Prostate gland (tissue), 2 donors: ENCODE data around the gene MTSS2. TPM values are rescaled to one million over a fixed set of nuclear protein-coding genes. Genes with fewer than 3 reads are reported as not detected.

ENCODE experiments used
- DNase-seq: peaks from one replicate; pipeline ENCODE4 v3.0.0-alpha.2; 2019; ENCODE audit warnings: low spot score
- H3K27ac ChIP-seq, 2 donors: fragments of 200-600 bp; sonication (generic); 2 replicates each; pipeline ENCODE4 v1.5.1; 2017 to 2019
- H3K27me3 ChIP-seq: fragments of 200-600 bp; sonication (generic); replicated peaks from 2 replicates; pipeline ENCODE4 v1.5.1; 2019; ENCODE audit not compliant: insufficient read depth
- H3K36me3 ChIP-seq, 2 donors: fragments of 200-600 bp; sonication (generic); 1 replicate in 1 of 2; 2 replicates in 1 of 2; pipeline versions ENCODE4 v1.5.1 to v1.8.1; 2017 to 2019
- H3K4me1 ChIP-seq: fragments of 200-600 bp; sonication (generic); replicated peaks from 2 replicates; pipeline ENCODE4 v1.5.1; 2019
- H3K4me3 ChIP-seq, 2 donors: fragments of 200-600 bp; sonication (generic); 2 replicates each; pipeline ENCODE4 v1.5.1; 2017 to 2019
- H3K9me3 ChIP-seq: fragments of 200-600 bp; sonication (generic); 2 replicates; pipeline ENCODE4 v1.5.1; 2017
- CTCF ChIP-seq, 4 experiments: fragments of 200-600 bp in 2 of 4; fragments of 450-650 bp in 2 of 4; sonication (generic) in 2 of 4; IDR thresholded peaks; 1 replicate in 3 of 4; 2 replicates in 1 of 4; pipeline ENCODE4 v1.5.1; 2016 to 2019; ENCODE audit warnings: antibody characterized with exemption in 4 of 4, mild to moderate bottlenecking in 2 of 4, moderate library complexity in 2 of 4
- POLR2A ChIP-seq: fragments of 450-650 bp; IDR thresholded peaks from one replicate; pipeline ENCODE4 v1.6.1; 2016; ENCODE audit warnings: antibody characterized with exemption, mild to moderate bottlenecking
- POLR2AphosphoS5 ChIP-seq: sonication (generic); formaldehyde crosslinking; IDR thresholded peaks from one replicate; pipeline ENCODE4 v1.6.1; 2017; ENCODE audit warnings: antibody characterized with exemption
- WGBS: methylation state at CpG from one replicate; pipeline ENCODE4 v1.1.5; 2018; 5-methylcytosine and 5-hydroxymethylcytosine counted together
- intact Hi-C: fragments of 100-400 bp; cut with DNase I; formaldehyde crosslinking; loops from one replicate; pipeline ENCODE4 v1.14.2; 2022
- total RNA-seq, 2 donors: library from RNA; depleted of rRNA; stranded (reverse); fragments of >200 nt; gene quantifications; one replicate each; pipeline ENCODE4 v1.1.0, GENCODE V29; 2016

The MTSS2 gene
- total RNA-seq, 2 donors from 2014 or later: 42.4 to 92.4 TPM

- Histone ChIP-seq H3K36me3 (no peaks in the 10 kb centered on the region), H3K4me3 (no peak overlapping the region), H3K27me3 (no peaks in the 10 kb centered on the region), H3K27ac (peak overlapping the region; percentile 67 to 78), H3K9me3 (no peaks in the 10 kb centered on the region), H3K4me1 (peaks cover 13% of the 10 kb centered on the region)
- peak; percentile 28 for DNase-seq
- 40% methylated on average over 31 of the region's 31 CpGs for WGBS
- TF ChIP-seq POLR2A (no peak), CTCF (IDR thresholded peaks at IDR 0.05) (no peak), POLR2AphosphoS5 (peak; percentile 41)
- intact Hi-C loops: no loop called here
These were observed 40.3 kb upstream of the MTSS2 start for GRCh38 chr16:70725912-70726828.

GRCh38 chr16:70725024-70725911, 39.4 kb upstream of the MTSS2 start:
- no peak for DNase-seq
- Histone ChIP-seq H3K9me3 (no peaks in the 10 kb centered on the region), H3K4me1 (peaks cover 13% of the 10 kb centered on the region), H3K4me3 (no peak overlapping the region), H3K27ac (peak overlapping the region; percentile 67 to 78), H3K36me3 (no peaks in the 10 kb centered on the region), H3K27me3 (no peaks in the 10 kb centered on the region)
- intact Hi-C loops: no loop called here
- TF ChIP-seq POLR2A: no peak
- no peak for TF ChIP-seq POLR2AphosphoS5
- TF ChIP-seq CTCF (IDR thresholded peaks at IDR 0.05): no peak
- WGBS: 56% methylated on average over 22 of the region's 22 CpGs

DNA sequence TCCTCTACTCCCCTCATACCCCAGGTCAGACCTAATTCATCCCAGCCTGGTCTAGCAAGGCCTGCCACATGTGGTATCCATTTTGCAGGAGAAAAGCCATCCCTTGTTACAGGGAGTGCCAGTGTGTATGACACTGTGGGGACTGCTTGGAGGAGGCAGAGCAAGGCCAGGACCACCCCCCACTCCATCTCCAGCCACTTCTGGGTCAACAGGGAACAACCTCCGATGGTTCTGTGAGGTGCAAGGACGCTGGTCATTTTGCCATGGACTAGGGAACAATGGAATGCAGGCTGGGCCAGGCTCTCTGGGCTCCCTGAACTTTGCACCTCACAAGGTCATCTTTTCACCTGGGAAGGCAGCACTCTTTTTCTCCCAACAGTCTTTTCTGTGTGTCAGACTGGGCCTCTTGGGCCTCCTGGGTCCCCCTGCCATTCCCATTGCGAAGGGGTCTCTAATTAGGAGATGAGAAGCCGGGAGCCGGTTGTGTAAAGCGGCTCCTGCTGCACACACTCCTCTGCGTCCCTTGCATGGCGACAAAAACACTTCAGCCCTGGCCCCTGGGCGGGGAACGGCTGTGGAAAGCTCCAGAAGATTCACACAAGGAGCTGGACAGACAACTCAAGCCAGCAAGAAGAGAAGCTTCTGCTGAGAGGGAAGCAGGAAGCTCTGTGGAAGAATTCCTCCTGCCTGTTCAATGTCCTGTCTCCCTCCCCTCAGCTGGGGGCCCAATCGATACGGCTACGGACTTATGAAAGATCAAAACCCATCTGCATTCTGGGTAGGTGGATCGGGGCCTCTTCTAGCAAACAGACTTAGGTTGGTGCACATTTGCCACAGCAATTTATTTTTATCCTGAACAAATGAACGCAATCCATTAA, 38.5 kb upstream of the MTSS2 start:
- TF ChIP-seq CTCF (IDR thresholded peaks at IDR 0.05) (no peak), POLR2A (no peak), POLR2AphosphoS5 (no peak)
- 93% methylated on average over 15 of the region's 15 CpGs for WGBS
- no peak for DNase-seq
- H3K9me3 ChIP-seq: no peaks in the 10 kb centered on the region
- peak overlapping the region in 1 of 2 donors; percentile 67 for H3K27ac ChIP-seq
- no peaks in the 10 kb centered on the region for H3K27me3 ChIP-seq
- peaks cover 13% of the 10 kb centered on the region for H3K4me1 ChIP-seq
- intact Hi-C loops: no loop called here
- no peaks in the 10 kb centered on the region for H3K36me3 ChIP-seq
- H3K4me3 ChIP-seq: no peak overlapping the region

GRCh38 chr16:70723740-70724145, 37.9 kb upstream of the MTSS2 start:
- H3K27me3 ChIP-seq: no peaks in the 10 kb centered on the region
- WGBS: 68% methylated on average over 6 of the region's 6 CpGs

More at GRCh38 chr16:70723740-70724145, 37.9 kb upstream of the MTSS2 start:
- DNase-seq: no peak
- no peak overlapping the region for H3K27ac ChIP-seq
- intact Hi-C loops: no loop called here
- H3K4me1 ChIP-seq: peaks cover 13% of the 10 kb centered on the region
- no peak for TF ChIP-seq CTCF (IDR thresholded peaks at IDR 0.05)
- no peak for TF ChIP-seq POLR2AphosphoS5
- no peak for TF ChIP-seq POLR2A
- H3K9me3 ChIP-seq: no peaks in the 10 kb centered on the region
- H3K4me3 ChIP-seq: no peak overlapping the region
- H3K36me3 ChIP-seq: no peaks in the 10 kb centered on the region
